ENCODE measurements around the gene ENPP3. TPM values are rescaled to one million over a fixed set of nuclear protein-coding genes. Genes with fewer than 3 reads are reported as not detected.
A peak's percentile ranks its signal among the peaks of the same experiment; 100 is the strongest.
"Not testable (repeated sequence)": the region's sequence is repeated elsewhere in the genome, so short reads cannot be mapped to it uniquely, and the experiment has no call there.

ENPP3 gene
- polyA plus RNA-seq, 1 donor from 2014 or later, result not detected

DNA sequence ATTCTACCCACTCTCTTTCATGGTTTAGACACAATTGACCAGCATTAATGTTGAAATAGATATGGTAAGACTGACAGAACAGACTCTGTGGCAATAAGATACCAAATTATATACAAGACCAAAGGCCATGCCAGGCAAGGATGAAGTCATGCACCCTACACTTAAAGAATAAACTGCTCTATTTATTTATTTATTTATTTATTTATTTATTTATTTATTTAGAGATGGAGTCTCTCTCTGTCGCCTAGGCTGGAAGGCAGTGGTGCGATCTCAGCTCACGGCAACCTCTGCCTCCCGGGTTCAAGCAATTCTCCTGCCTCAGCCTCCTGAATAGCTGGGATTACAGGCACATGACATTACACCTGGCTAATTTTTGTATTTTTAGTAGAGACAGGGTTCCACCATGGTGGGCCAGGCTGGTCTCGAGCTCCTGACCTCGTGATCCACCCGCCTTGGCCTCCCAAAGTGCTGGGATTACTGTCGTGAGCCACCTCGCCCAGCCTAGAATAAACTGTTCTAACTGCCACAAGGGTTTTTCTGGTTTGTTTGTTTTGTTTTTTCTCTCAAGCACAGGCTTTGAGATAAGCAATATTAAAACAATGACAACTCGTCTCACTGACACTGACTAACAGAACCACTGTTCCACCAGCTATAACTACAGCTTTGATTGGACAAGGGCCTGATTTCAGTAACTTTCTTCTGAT, 114.1 kb downstream of the ENPP3 start:
- H3K4me1 Mint-ChIP-seq, H3K27me3 Mint-ChIP-seq, H3K27ac Mint-ChIP-seq, H3K36me3 Mint-ChIP-seq, H3K9me3 Mint-ChIP-seq: not testable (repeated sequence)
- peak overlapping the region in 1 of 4 donors; percentile 27 for H3K4me3 Mint-ChIP-seq

- no peaks in the 10 kb centered on the region for H3K4me1 Mint-ChIP-seq
- no peak overlapping the region for H3K4me3 Mint-ChIP-seq
- no peaks in the 10 kb centered on the region for H3K9me3 Mint-ChIP-seq
- H3K36me3 Mint-ChIP-seq, result peaks cover 1% of the 10 kb centered on the region
- H3K27ac Mint-ChIP-seq, result no peak overlapping the region
- peaks cover 7% of the 10 kb centered on the region for H3K27me3 Mint-ChIP-seq
Measured at GRCh38 chr6:131754088-131754487, 117.0 kb downstream of the ENPP3 start.

DNA sequence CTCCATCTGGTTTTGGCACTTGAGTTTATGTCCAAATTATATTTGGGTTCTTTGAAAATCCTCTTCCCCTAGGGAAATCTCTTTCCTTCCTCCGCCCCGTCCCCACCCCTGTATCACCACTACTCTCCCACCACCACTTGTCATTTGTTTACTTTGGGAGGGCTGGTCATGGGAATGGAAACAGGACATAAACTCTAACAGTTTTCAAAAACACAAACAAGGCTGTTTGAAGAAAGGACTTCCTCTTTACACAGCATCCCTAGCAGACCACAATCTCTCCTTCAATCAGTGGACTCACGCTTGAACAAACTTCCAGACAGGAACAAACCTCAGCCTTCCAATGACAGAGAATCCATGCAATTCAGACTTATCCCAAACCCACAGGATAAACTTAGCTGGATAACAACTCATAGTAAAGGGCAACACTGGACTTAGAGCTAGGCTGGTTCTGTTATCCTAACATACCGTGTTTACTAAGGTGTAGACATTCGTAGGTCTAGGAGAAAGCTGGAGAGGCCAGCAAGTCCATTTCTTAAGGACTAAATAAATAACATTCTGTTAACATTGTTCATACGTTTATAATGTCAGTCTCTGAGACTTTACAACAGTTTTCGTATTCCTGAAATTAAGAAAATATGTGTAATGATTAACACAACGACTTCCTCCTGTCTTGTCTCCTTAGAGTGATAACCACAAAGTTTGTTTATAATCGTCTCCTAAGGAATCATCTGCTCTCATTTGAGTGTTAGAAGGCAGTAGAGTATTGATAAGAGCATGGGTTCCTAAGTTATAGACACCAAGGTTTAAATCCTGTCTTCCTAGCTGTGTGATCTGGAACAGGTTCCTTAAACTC, 117.8 kb downstream of the ENPP3 start:
- H3K4me3 Mint-ChIP-seq, result no peak overlapping the region
- H3K27me3 Mint-ChIP-seq, result peaks cover 7% of the 10 kb centered on the region
- peaks cover 1% of the 10 kb centered on the region for H3K36me3 Mint-ChIP-seq
- H3K9me3 Mint-ChIP-seq, result no peaks in the 10 kb centered on the region
- H3K4me1 Mint-ChIP-seq, result no peaks in the 10 kb centered on the region
- H3K27ac Mint-ChIP-seq, result no peak overlapping the region

GRCh38 chr6:131755597-131755996, 118.5 kb downstream of the ENPP3 start:
- H3K4me1 Mint-ChIP-seq, result no peaks in the 10 kb centered on the region
- peaks cover 7% of the 10 kb centered on the region for H3K27me3 Mint-ChIP-seq
- H3K9me3 Mint-ChIP-seq, result no peaks in the 10 kb centered on the region
- H3K36me3 Mint-ChIP-seq, result peaks cover 1% of the 10 kb centered on the region
- H3K27ac Mint-ChIP-seq, result no peak overlapping the region
- H3K4me3 Mint-ChIP-seq, result no peak overlapping the region

- peaks cover 7% of the 10 kb centered on the region for H3K27me3 Mint-ChIP-seq
- peaks cover 1% of the 10 kb centered on the region for H3K36me3 Mint-ChIP-seq
- no peak overlapping the region for H3K4me3 Mint-ChIP-seq
- no peaks in the 10 kb centered on the region for H3K9me3 Mint-ChIP-seq
- no peaks in the 10 kb centered on the region for H3K4me1 Mint-ChIP-seq
- no peak overlapping the region for H3K27ac Mint-ChIP-seq
Measured at GRCh38 chr6:131756039-131756438, 118.9 kb downstream of the ENPP3 start.

GRCh38 chr6:131758920-131759319, 121.8 kb downstream of the ENPP3 start:
- peaks cover 3% of the 10 kb centered on the region for H3K27me3 Mint-ChIP-seq
- H3K36me3 Mint-ChIP-seq, result peaks cover 1% of the 10 kb centered on the region
- H3K4me1 Mint-ChIP-seq, result no peaks in the 10 kb centered on the region
- no peak overlapping the region for H3K27ac Mint-ChIP-seq
- H3K4me3 Mint-ChIP-seq, result no peak overlapping the region
- no peaks in the 10 kb centered on the region for H3K9me3 Mint-ChIP-seq

DNA sequence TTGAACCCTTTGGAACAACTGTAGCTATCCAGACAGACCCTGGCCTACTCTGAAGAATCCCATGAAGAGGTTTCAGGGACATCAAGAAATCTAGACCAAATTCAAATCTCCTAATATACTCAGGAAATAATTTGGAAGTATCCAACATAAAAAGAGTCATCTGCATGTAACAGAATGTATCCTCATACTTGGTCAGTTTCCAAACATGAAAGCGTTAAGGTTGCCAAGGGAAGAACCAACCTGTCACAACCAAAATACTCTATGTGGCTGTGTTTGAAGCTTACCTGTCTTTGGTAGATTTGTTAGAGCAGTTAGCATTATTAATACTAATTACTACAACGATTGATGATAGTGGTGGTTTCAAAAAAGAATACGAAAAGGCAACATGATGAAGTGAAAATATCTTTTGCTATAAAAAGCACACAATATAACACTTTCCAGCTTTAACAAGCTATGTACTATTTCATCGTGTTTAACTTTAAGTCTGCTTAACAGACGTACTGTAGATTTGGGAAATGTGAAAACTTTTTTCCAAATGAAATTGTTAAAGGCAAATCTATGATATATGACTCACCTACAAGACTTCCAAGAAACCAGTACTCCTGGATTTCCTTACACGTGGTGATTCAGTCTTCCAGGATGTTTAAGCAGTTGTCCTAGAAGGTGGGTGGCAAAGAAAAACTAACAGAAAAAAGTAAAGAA, 124.1 kb downstream of the ENPP3 start:
- no peak overlapping the region for H3K4me3 Mint-ChIP-seq
- H3K27me3 Mint-ChIP-seq, result no peaks in the 10 kb centered on the region
- no peak overlapping the region for H3K27ac Mint-ChIP-seq
- H3K36me3 Mint-ChIP-seq, result no peaks in the 10 kb centered on the region
- H3K9me3 Mint-ChIP-seq, result no peaks in the 10 kb centered on the region
- no peaks in the 10 kb centered on the region for H3K4me1 Mint-ChIP-seq

GRCh38 chr6:131761762-131762067, 124.6 kb downstream of the ENPP3 start:
- Mint-ChIP-seq H3K27me3 (no peaks in the 10 kb centered on the region), H3K27ac (no peak overlapping the region), H3K4me3 (no peak overlapping the region), H3K4me1 (no peaks in the 10 kb centered on the region), H3K36me3 (no peaks in the 10 kb centered on the region), H3K9me3 (no peaks in the 10 kb centered on the region)

DNA sequence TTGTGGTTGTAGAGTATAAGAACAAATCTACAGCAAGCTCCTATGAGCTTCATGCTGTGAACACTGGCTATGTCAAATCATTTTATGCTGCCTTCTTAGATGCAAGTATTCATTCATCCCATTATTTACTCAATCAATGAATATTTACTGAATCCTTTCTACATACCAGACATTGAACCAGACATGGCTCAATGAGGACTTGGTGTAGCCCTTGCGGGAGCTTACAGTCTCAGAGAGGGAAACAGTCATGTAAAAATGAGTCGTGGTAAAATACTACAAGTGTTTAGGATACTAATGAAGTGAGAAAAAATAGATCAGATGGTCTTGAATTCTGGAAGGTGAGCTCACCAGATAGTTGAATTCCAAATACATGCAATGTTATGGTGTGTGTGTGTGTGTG, 125.9 kb downstream of the ENPP3 start:
- Mint-ChIP-seq H3K4me3 (no peak overlapping the region), H3K9me3 (no peaks in the 10 kb centered on the region), H3K27ac (no peak overlapping the region), H3K36me3 (no peaks in the 10 kb centered on the region), H3K27me3 (no peaks in the 10 kb centered on the region), H3K4me1 (no peaks in the 10 kb centered on the region)

DNA sequence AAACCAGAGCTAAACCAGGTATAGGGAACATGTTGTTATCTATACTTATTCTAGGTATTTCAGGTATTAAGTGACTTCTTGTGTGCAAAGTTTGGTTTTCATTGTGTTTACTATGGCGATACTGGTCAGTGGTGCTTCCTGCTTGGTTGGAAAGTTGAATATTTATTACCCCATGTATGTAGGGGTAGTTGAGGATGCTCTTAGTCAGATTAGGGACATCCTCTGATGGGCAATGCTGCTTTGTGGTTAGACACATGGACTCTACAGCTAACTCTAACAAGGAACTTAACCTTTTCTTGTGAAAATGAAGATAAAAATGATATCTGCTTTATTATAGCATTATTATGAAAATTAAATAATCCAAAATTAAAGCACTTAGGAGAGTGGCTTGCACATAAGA, 126.6 kb downstream of the ENPP3 start:
- no peak overlapping the region for H3K4me3 Mint-ChIP-seq
- H3K36me3 Mint-ChIP-seq, result no peaks in the 10 kb centered on the region
- H3K9me3 Mint-ChIP-seq, result no peaks in the 10 kb centered on the region

DNA sequence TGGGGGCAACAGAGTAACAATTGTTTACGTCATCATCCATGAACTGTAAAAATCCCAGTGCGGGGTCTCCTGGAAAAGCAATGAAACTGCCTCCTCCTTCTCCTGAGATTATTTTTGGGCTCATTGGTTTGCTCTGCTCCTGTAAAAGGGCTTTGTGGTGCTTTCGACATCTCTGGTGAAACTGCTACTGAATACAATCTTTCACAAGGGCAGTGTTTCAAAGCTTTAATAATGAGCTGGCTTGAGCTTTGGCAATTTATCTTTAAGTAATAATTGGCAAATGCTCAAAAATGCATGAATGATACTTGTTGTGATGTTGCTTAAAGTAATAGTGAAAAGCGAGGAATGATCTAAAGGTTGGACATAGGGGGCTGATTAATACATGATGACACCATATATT, 127.2 kb downstream of the ENPP3 start:
- H3K36me3 Mint-ChIP-seq, result no peaks in the 10 kb centered on the region
- H3K4me1 Mint-ChIP-seq, result no peaks in the 10 kb centered on the region
- no peaks in the 10 kb centered on the region for H3K9me3 Mint-ChIP-seq
- H3K27me3 Mint-ChIP-seq, result no peaks in the 10 kb centered on the region
- H3K4me3 Mint-ChIP-seq, result no peak overlapping the region
- H3K27ac Mint-ChIP-seq, result no peak overlapping the region

More for the DNA sequence above, 126.6 kb downstream of the ENPP3 start:
- H3K4me1 Mint-ChIP-seq, result no peaks in the 10 kb centered on the region
- no peak overlapping the region for H3K27ac Mint-ChIP-seq
- H3K27me3 Mint-ChIP-seq, result no peaks in the 10 kb centered on the region

- Mint-ChIP-seq H3K4me3 (no peak overlapping the region), H3K27ac (no peak overlapping the region), H3K36me3 (no peaks in the 10 kb centered on the region), H3K4me1 (no peaks in the 10 kb centered on the region), H3K9me3 (no peaks in the 10 kb centered on the region), H3K27me3 (peaks cover 2% of the 10 kb centered on the region)
Measured at GRCh38 chr6:131765081-131765803, 128.1 kb downstream of the ENPP3 start.

DNA sequence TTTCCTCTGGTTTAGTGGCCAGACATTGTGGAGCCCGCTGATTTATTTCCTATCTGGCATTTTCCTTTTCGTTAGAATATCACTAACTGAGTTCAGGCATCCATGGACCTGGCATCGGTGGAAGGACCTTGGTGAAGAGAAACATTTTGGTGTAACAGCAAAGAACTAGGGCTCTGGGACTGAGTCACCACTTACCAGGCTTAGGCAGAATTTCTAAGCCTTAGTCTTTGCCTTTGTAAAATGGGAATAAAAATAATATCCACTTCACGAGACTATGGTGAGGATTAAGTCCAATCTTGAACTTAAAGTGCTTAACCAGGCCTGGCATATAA, 128.7 kb downstream of the ENPP3 start:
- Mint-ChIP-seq H3K4me1 (no peaks in the 10 kb centered on the region), H3K9me3 (no peaks in the 10 kb centered on the region), H3K4me3 (no peak overlapping the region), H3K36me3 (no peaks in the 10 kb centered on the region), H3K27ac (peak overlapping the region in 1 of 3 donors; percentile 40), H3K27me3 (peaks cover 2% of the 10 kb centered on the region)

GRCh38 chr6:131766631-131767030, 129.5 kb downstream of the ENPP3 start:
- H3K4me3 Mint-ChIP-seq, result no peak overlapping the region

GRCh38 chr6:131768964-131769363, 131.9 kb downstream of the ENPP3 start:
- Mint-ChIP-seq H3K27me3 (peaks cover 2% of the 10 kb centered on the region), H3K9me3 (no peaks in the 10 kb centered on the region), H3K36me3 (no peaks in the 10 kb centered on the region), H3K4me3 (no peak overlapping the region), H3K27ac (no peak overlapping the region), H3K4me1 (no peaks in the 10 kb centered on the region)

More at GRCh38 chr6:131766631-131767030, 129.5 kb downstream of the ENPP3 start:
- no peaks in the 10 kb centered on the region for H3K4me1 Mint-ChIP-seq
- H3K27me3 Mint-ChIP-seq, result peaks cover 2% of the 10 kb centered on the region
- H3K9me3 Mint-ChIP-seq, result no peaks in the 10 kb centered on the region
- H3K27ac Mint-ChIP-seq, result no peak overlapping the region
- no peaks in the 10 kb centered on the region for H3K36me3 Mint-ChIP-seq

All from IgD-negative memory B cell (primary cell).